ENCODE results near the gene PCK1. TPM values are rescaled to one million over a fixed set of nuclear protein-coding genes. Genes with fewer than 3 reads are reported as not detected.

The PCK1 gene
- total and polyA plus RNA-seq, 9 donors: 0.30 to 133 (median 1.9) TPM

DNA sequence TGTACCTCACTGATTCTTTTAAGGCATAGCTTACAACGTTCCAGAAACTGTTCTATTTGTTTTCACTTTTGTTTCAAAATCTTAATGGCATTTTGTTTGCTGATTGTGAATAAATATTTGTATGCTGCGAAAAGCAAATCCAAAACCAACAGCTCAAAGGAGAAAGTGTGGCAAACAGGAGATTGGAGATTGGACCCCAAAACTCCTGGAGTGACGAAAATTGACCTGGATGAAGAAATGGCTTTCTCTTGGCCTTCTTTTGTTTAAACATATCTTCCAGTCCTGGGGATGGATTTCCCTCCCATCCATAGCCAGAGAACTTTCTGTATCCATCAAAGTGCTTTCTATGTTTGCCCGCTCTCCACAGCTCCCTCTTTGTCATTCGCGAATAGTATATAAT, 33.2 kb upstream of the PCK1 start:
- 71 to 78% (median 78%) methylated on average over 6 of the region's 6 CpGs for WGBS, 3 donors
- TF ChIP-seq POLR2A (IDR thresholded peaks at IDR 0.05) (no peak), EP300 (IDR thresholded peaks at IDR 0.05) (no peak)
- TF ChIP-seq, protein P1, sequence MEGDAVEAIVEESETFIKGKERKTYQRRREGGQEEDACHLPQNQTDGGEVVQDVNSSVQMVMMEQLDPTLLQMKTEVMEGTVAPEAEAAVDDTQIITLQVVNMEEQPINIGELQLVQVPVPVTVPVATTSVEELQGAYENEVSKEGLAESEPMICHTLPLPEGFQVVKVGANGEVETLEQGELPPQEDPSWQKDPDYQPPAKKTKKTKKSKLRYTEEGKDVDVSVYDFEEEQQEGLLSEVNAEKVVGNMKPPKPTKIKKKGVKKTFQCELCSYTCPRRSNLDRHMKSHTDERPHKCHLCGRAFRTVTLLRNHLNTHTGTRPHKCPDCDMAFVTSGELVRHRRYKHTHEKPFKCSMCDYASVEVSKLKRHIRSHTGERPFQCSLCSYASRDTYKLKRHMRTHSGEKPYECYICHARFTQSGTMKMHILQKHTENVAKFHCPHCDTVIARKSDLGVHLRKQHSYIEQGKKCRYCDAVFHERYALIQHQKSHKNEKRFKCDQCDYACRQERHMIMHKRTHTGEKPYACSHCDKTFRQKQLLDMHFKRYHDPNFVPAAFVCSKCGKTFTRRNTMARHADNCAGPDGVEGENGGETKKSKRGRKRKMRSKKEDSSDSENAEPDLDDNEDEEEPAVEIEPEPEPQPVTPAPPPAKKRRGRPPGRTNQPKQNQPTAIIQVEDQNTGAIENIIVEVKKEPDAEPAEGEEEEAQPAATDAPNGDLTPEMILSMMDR (IDR thresholded peaks at IDR 0.05): no peak
- no peak overlapping the region for H3K4me3 ChIP-seq
- H3K27me3 ChIP-seq: no peaks in the 10 kb centered on the region
- no peak for DNase-seq
- intact Hi-C loops (cut with DNase I): no loop called here
- no peak overlapping the region for H3K27ac ChIP-seq
- peaks cover 2% of the 10 kb centered on the region for H3K4me1 ChIP-seq (ENCODE audit: insufficient read depth)
- no peaks in the 10 kb centered on the region for H3K36me3 ChIP-seq
- no peaks in the 10 kb centered on the region for H3K9me3 ChIP-seq

DNA sequence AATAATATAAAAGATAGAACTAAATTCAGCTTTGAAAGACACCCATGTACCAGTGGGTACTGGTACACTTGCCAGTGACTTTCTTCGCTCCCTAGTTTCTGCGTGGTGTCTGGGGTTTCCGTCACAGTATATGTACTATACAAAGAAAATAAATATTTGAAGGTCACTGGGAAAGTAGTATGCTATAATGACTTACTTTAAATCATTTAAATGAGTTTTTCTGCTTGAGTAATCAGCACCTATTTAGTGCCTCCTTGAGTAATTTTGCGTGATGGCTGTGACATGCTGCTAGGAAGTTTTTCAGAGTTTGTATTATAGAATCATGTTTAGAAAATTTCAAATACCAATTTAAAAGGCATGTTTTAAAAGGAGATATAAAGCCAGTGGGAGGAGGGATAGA, 32.8 kb upstream of the PCK1 start:
- Histone ChIP-seq H3K4me1 (ENCODE audit: insufficient read depth) (peaks cover 2% of the 10 kb centered on the region), H3K27me3 (no peaks in the 10 kb centered on the region), H3K27ac (no peak overlapping the region), H3K9me3 (no peaks in the 10 kb centered on the region), H3K4me3 (no peak overlapping the region), H3K36me3 (no peaks in the 10 kb centered on the region)
- 96 to 97% (median 96%) methylated on average over 4 of the region's 4 CpGs for WGBS, 3 donors
- no peak for DNase-seq
- intact Hi-C loops (cut with DNase I): no loop called here
- no peak for TF ChIP-seq EP300 (IDR thresholded peaks at IDR 0.05)
- TF ChIP-seq POLR2A (IDR thresholded peaks at IDR 0.05): no peak
- TF ChIP-seq, protein P1 (IDR thresholded peaks at IDR 0.05): no peak

DNA sequence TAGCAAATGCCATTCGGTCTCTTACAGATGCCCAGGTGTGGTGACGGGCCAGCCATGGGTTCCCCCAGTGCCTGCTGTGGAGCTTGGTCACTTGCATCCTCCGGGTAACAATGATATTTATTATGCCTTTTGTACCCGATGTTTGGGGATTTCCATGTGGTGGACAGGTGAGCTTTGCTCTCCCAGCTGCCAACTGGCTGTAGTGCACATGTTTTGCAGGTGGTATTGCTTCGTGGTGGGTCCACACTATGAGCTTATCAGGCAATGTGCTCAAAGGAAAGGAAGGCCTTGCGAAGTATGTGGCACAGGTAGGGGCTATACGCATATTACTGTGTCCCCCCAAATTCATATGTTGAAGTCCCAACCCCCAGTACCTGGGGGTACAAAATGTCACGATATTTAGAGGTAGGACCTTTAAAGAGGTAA, 31.7 kb upstream of the PCK1 start:
- no peak overlapping the region for H3K27ac ChIP-seq
- no peak for DNase-seq
- 91 to 94% (median 91%) methylated on average over 8 of the region's 8 CpGs for WGBS, 3 donors
- no peak overlapping the region for H3K4me3 ChIP-seq
- H3K27me3 ChIP-seq: no peaks in the 10 kb centered on the region
- no peaks in the 10 kb centered on the region for H3K9me3 ChIP-seq
- no peak for TF ChIP-seq EP300 (IDR thresholded peaks at IDR 0.05)
- H3K4me1 ChIP-seq (ENCODE audit: insufficient read depth): peaks cover 2% of the 10 kb centered on the region
- intact Hi-C loops (cut with DNase I): no loop called here
- no peaks in the 10 kb centered on the region for H3K36me3 ChIP-seq

DNA sequence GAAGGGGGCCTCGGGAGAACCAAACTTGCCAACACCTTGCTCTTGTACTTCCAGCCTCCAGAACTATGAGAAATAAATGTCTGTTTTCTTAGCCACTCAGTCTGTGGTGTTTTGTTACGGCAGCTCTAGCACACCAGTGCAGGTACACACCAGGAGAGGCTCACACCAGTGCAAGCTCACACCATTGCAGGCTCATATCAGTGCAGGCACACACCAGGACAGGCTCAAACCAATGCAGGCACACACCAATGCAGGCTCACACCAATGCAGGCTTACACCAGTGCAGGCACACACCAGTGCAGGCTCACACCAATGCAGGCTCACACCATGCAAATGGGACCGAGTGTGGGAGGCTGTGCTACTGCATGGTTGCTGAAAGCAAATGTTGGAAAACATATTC, 31.1 kb upstream of the PCK1 start:
- intact Hi-C loops (cut with DNase I): no loop called here

DNA sequence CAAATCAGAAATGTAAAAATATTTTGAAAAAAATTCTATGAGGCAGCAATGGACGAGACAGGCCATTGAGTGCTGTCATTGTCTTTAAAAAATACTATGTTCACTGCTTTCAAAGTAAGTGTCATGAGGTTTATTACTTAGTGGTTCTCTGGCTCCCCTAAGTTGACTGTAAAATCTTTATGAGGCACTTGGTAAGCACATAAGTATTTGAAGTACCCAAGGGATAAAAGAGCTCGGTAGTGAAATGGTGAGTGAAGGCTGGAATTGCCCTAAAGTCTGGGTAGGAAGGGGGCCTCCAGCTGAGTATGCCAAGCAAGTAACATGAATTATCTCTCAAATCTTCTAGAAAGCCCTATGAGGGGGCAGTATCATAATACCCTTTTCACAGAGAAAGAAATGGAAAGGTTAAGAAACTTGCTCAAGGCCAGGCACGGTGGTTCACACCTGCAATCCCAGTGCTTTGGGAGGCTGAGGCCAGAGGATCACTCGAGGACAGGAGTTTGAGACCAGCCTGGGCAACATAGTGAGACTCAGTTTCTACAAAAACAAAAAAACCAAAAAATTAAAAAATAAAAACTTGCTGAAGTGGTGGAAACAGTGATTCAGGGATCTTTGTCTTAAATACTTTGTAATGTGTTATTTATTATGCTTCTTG, 30.5 kb upstream of the PCK1 start:
- intact Hi-C loops (cut with DNase I): no loop called here
- Histone ChIP-seq H3K9me3 (no peaks in the 10 kb centered on the region), H3K4me3 (no peak overlapping the region), H3K27ac (no peak overlapping the region), H3K27me3 (no peaks in the 10 kb centered on the region), H3K4me1 (ENCODE audit: insufficient read depth) (peaks cover 2% of the 10 kb centered on the region), H3K36me3 (no peaks in the 10 kb centered on the region)
- 80 to 83% (median 81%) methylated on average over 4 of the region's 4 CpGs for WGBS, 3 donors
- no peak for DNase-seq
- TF ChIP-seq, protein P1 (IDR thresholded peaks at IDR 0.05): no peak
- no peak for TF ChIP-seq EP300 (IDR thresholded peaks at IDR 0.05)
- TF ChIP-seq POLR2A (IDR thresholded peaks at IDR 0.05): no peak

More for the DNA sequence above, 31.1 kb upstream of the PCK1 start:
- DNase-seq: no peak
- Histone ChIP-seq H3K36me3 (no peaks in the 10 kb centered on the region), H3K4me3 (no peak overlapping the region), H3K4me1 (ENCODE audit: insufficient read depth) (peaks cover 2% of the 10 kb centered on the region), H3K27ac (no peak overlapping the region), H3K9me3 (no peaks in the 10 kb centered on the region), H3K27me3 (no peaks in the 10 kb centered on the region)
- 86 to 91% (median 88%) methylated on average over 3 of the region's 3 CpGs for WGBS, 3 donors
- TF ChIP-seq, protein P1 (IDR thresholded peaks at IDR 0.05): no peak
- TF ChIP-seq POLR2A (IDR thresholded peaks at IDR 0.05) (no peak), EP300 (IDR thresholded peaks at IDR 0.05) (no peak)

Measured in ovary (tissue), 9 donors.